Dermis microvascular lymphatic vessel endothelial cell (primary cell): ENCODE data around the gene HMGCR. TPM values are rescaled to one million over a fixed set of nuclear protein-coding genes. Genes with fewer than 3 reads are reported as not detected.
A peak's percentile ranks its signal among the peaks of the same experiment; 100 is the strongest.
"Not testable (repeated sequence)": the region's sequence is repeated elsewhere in the genome, so short reads cannot be mapped to it uniquely, and the experiment has no call there.

ENCODE experiments used
- DNase-seq, 2 donors: peaks; one replicate each; pipeline versions ENCODE4 v3.0.0 to v3.0.0-alpha.2; 2010; ENCODE audit warnings: low read depth in 2 of 2
- total RNA-seq: library from RNA; depleted of rRNA; stranded (reverse); fragments of >200 nt; gene quantifications from 2 replicates; pipeline ENCODE4 v1.2.1, GENCODE V29; 2014

Gene HMGCR
- 62.6 and 87.3 TPM in 2 replicates for total RNA-seq

- DNase-seq = peak; percentile 99 to 100
These were observed at the start of gene HMGCR for GRCh38 chr5:75336615-75337336. HMGCR (plus strand) TSS chr5:75337220; CDS start chr5:75342606, 5,386 bp downstream.

GRCh38 chr5:75291844-75292243 lies 45.2 kb upstream of the HMGCR start:
- not testable (repeated sequence) for DNase-seq

- DNase-seq = no peak
These were observed 36.9 kb upstream of the HMGCR start for GRCh38 chr5:75300084-75300483.

GRCh38 chr5:75303419-75303818 lies 33.6 kb upstream of the HMGCR start:
- no peak for DNase-seq

GRCh38 chr5:75304486-75304885 lies 32.5 kb upstream of the HMGCR start:
- DNase-seq = not testable (repeated sequence)

- no peak for DNase-seq
These were observed 30.3 kb upstream of the HMGCR start for GRCh38 chr5:75306746-75307145.

GRCh38 chr5:75310212-75310611 lies 26.8 kb upstream of the HMGCR start:
- no peak for DNase-seq

- not testable (repeated sequence) for DNase-seq
These were observed 17.9 kb upstream of the HMGCR start for GRCh38 chr5:75319148-75319547.

- no peak for DNase-seq
These were observed 17.4 kb upstream of the HMGCR start for GRCh38 chr5:75319638-75320037.

GRCh38 chr5:75320371-75320770 lies 16.6 kb upstream of the HMGCR start:
- DNase-seq = no peak

GRCh38 chr5:75322066-75322465 lies 15.0 kb upstream of the HMGCR start:
- DNase-seq = no peak

- DNase-seq = no peak
These were observed 12.2 kb upstream of the HMGCR start for GRCh38 chr5:75324791-75325190.

GRCh38 chr5:75325242-75325641 lies 11.8 kb upstream of the HMGCR start:
- no peak for DNase-seq

- no peak for DNase-seq
These were observed 6.6 kb upstream of the HMGCR start for GRCh38 chr5:75330404-75330803.

- DNase-seq = no peak
These were observed 5.6 kb upstream of the HMGCR start for GRCh38 chr5:75331095-75332090.

- not testable (repeated sequence) for DNase-seq
These were observed 3.3 kb upstream of the HMGCR start for GRCh38 chr5:75333759-75334158.

GRCh38 chr5:75334413-75334812 lies 2.6 kb upstream of the HMGCR start:
- DNase-seq = not testable (repeated sequence)

- DNase-seq = no peak
These were observed 1.5 kb upstream of the HMGCR start for GRCh38 chr5:75335486-75335885.

- DNase-seq = peak; percentile 67 to 79
These were observed 937 bp upstream of the HMGCR start for GRCh38 chr5:75335952-75336614.

- DNase-seq = peak; percentile 2 to 19
These were observed 474 bp downstream of the HMGCR start for GRCh38 chr5:75337366-75338021.

GRCh38 chr5:75338408-75338807 lies 1.4 kb downstream of the HMGCR start:
- no peak for DNase-seq
